Glomerular visceral epithelial cell (primary cell): ENCODE data around the gene INHBB.
A peak's percentile ranks its signal among the peaks of the same experiment; 100 is the strongest.

ENCODE experiments used
- DNase-seq: peaks from one replicate; pipeline ENCODE4 v3.0.0-alpha.2; 2016; ENCODE audit errors: extremely low spot score

INHBB gene

GRCh38 chr2:120355780-120356266 lies 9.9 kb downstream of the INHBB start:
- no peak for DNase-seq

GRCh38 chr2:120357768-120358167 lies 11.8 kb downstream of the INHBB start:
- DNase-seq = no peak

GRCh38 chr2:120358734-120359465 lies 13.0 kb downstream of the INHBB start:
- no peak for DNase-seq

GRCh38 chr2:120360307-120360855 lies 14.4 kb downstream of the INHBB start:
- DNase-seq = no peak

- DNase-seq = no peak
Measured at GRCh38 chr2:120362926-120363325, 17.0 kb downstream of the INHBB start.

GRCh38 chr2:120365236-120365793 lies 19.4 kb downstream of the INHBB start:
- no peak for DNase-seq

- no peak for DNase-seq
Measured at GRCh38 chr2:120366698-120367097, 20.8 kb downstream of the INHBB start.

GRCh38 chr2:120367221-120367620 lies 21.3 kb downstream of the INHBB start:
- no peak for DNase-seq

- DNase-seq = peak; percentile 78
Measured at GRCh38 chr2:120367649-120368048, 21.7 kb downstream of the INHBB start.

- no peak for DNase-seq
Measured at GRCh38 chr2:120368086-120368485, 22.1 kb downstream of the INHBB start.

GRCh38 chr2:120369250-120369649 lies 23.3 kb downstream of the INHBB start:
- DNase-seq = no peak

- DNase-seq = no peak
Measured at GRCh38 chr2:120371969-120372625, 26.2 kb downstream of the INHBB start.

GRCh38 chr2:120372816-120373215 lies 26.9 kb downstream of the INHBB start:
- DNase-seq = no peak

GRCh38 chr2:120373424-120373823 lies 27.5 kb downstream of the INHBB start:
- no peak for DNase-seq

GRCh38 chr2:120374821-120375220 lies 28.9 kb downstream of the INHBB start:
- no peak for DNase-seq

GRCh38 chr2:120375251-120376020 lies 29.5 kb downstream of the INHBB start:
- no peak for DNase-seq

GRCh38 chr2:120376101-120376500 lies 30.2 kb downstream of the INHBB start:
- DNase-seq = no peak

- DNase-seq = no peak
Measured at GRCh38 chr2:120376679-120377640, 31.0 kb downstream of the INHBB start.

GRCh38 chr2:120378605-120379004 lies 32.7 kb downstream of the INHBB start:
- DNase-seq = no peak
